Activated CD8-positive, alpha-beta memory T cell treated with anti-CD3 and anti-CD28 coated beads for 48 hours (primary cell): Measurements from ENCODE around the gene TMEM86A.

Source experiments
- DNase-seq, 3 experiments: peaks; one replicate each; pipeline ENCODE4 v3.0.0-alpha.2; 2020; ENCODE audit warnings: low read depth in 2 of 3, low spot score in 2 of 3

The TMEM86A gene

DNA sequence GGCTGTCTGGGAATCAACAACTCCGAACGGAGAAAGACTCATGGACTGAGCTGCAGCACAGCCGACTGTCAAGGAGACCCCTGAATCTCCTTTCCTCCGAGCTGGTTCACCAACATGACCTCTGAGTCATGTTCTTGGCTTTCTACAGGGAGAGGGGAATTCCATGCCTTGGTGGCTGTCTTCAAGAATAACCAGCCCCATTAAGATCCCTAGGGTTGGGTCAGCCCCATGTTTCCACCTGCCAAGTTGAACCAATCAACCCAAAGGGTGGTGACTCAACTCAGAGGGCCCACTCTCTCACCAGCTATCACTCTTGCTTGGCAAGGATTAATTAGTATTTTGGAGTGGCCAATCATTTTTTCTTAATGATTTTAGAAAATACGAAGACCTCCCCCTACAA, 55.7 kb downstream of the TMEM86A start:
- DNase-seq = no peak
